ENCODE results near the gene KLHL6.

GRCh38 chr3:183449391-183449790, 106.1 kb downstream of the KLHL6 start:
- TF ChIP-seq POLR2A (IDR thresholded peaks at IDR 0.05; ENCODE audit: low read length) (no peak), GATA1 (IDR thresholded peaks at IDR 0.05; ENCODE audit: low read depth, low read length) (no peak)

Data from erythroblast (primary cell).